Transverse colon (tissue), 4 donors: ENCODE results near the gene GPLD1. TPM values are rescaled to one million over a fixed set of nuclear protein-coding genes. Genes with fewer than 3 reads are reported as not detected.

Source experiments
- DNase-seq: peaks from one replicate; pipeline ENCODE4 v3.0.0-alpha.2; 2019
- H3K27ac ChIP-seq, 4 donors: fragments of 200-600 bp; sonication (generic); 2 replicates each; pipeline ENCODE4 v1.5.1; 2016 to 2018; ENCODE audit warnings: inconsistent platforms in 4 of 4
- H3K27me3 ChIP-seq: fragments of 200-600 bp; sonication (generic); 2 replicates; pipeline ENCODE4 v1.5.1; 2017; ENCODE audit warnings: inconsistent platforms
- H3K36me3 ChIP-seq, 4 donors: fragments of 200-600 bp; sonication (generic); 2 replicates each; pipeline ENCODE4 v1.5.1; 2017 to 2019; ENCODE audit warnings: inconsistent platforms in 4 of 4
- H3K4me1 ChIP-seq, 4 donors: fragments of 200-600 bp; sonication (generic); 2 replicates each; pipeline ENCODE4 v1.5.1; 2017 to 2020; ENCODE audit warnings: inconsistent platforms in 4 of 4
- H3K4me3 ChIP-seq, 4 donors: fragments of 200-600 bp; sonication (generic); 1 replicate in 1 of 4; 2 replicates in 3 of 4; pipeline versions ENCODE4 v1.5.1 to v1.6.1; 2017 to 2019; ENCODE audit warnings: inconsistent platforms in 4 of 4
- H3K9me3 ChIP-seq, 2 donors: fragments of 200-600 bp; sonication (generic); 2 replicates each; pipeline ENCODE4 v1.5.1; 2017 to 2019; ENCODE audit warnings: inconsistent platforms in 2 of 2
- EP300 ChIP-seq: sonication (generic); formaldehyde crosslinking; IDR thresholded peaks from one replicate; pipeline ENCODE4 v1.6.1; 2017; ENCODE audit warnings: antibody characterized with exemption, low read depth
- POLR2A ChIP-seq: fragments of 450-650 bp; IDR thresholded peaks from one replicate; pipeline ENCODE4 v1.6.1; 2016; ENCODE audit warnings: antibody characterized with exemption, mild to moderate bottlenecking, moderate library complexity
- POLR2AphosphoS5 ChIP-seq, 3 donors: sonication (generic); formaldehyde crosslinking; IDR thresholded peaks; one replicate each; pipeline ENCODE4 v1.6.1; 2016; ENCODE audit warnings: antibody characterized with exemption in 3 of 3
- WGBS, 2 donors: methylation state at CpG; one replicate each; pipeline ENCODE4 v1.1.5; 2018; ENCODE audit warnings: low coverage in 1 of 2; 5-methylcytosine and 5-hydroxymethylcytosine counted together
- in situ Hi-C, 4 donors: fragments of 200-750 bp; cut with MboI; loops; one replicate each; pipeline versions ENCODE4 v1.15.0 to v1.15.1; 2017; ENCODE audit warnings: low sequenced_read_pairs in 3 of 4, low pct_ligation_motif_present in 1 of 4, low pct_unique_long_range_greater_than_20kb in 1 of 4
- intact Hi-C: fragments of 100-400 bp; cut with DNase I; formaldehyde crosslinking; loops from one replicate; pipeline ENCODE4 v1.15.1; 2023; ENCODE audit warnings: low total_unique reads
- total RNA-seq, 4 donors: library from RNA; depleted of rRNA; stranded (reverse); fragments of >200 nt; gene quantifications; one replicate each; pipeline ENCODE4 v1.1.0, GENCODE V29; 2016
- TF ChIP-seq, protein P1 (sequence below), 5 experiments: fragments of 200-600 bp in 3 of 5; fragments of 450-650 bp in 2 of 5; sonication (generic) in 3 of 5; IDR thresholded peaks; 1 replicate in 2 of 5; 2 replicates in 3 of 5; pipeline ENCODE4 v1.5.1; 2016 to 2017; ENCODE audit warnings: antibody characterized with exemption in 5 of 5, inconsistent platforms in 3 of 5, mild to moderate bottlenecking in 2 of 5, moderate library complexity in 1 of 5

GPLD1 gene
- total RNA-seq, 4 donors from 2014 or later, result 0.96 to 5.2 (median 1.4) TPM

DNA sequence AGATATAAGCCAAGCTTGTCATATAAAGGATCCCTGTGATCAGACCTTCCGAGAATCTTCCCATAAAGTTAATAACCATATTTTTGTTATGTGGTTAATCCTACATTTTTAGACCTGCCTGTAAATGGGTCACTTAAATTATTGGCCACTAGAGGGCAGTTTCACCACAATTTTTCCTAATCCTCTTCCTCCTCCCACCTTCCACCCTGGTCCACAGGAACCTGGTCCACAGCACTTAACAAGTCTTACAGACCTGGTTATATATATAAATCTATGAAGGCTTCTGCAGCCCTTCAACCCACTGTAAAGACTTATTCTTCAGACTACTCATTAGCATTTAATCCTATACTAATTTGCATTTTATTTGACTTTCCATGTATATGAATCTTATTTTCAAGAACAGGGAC lies 58.3 kb downstream of the GPLD1 start:
- in situ Hi-C loops (loop anchor here in 3 of 4 donors (10.0 to 25.0 kb wide), 3 partner anchors 74 to 256 kb away; no protein-coding TSS in a partner anchor), intact Hi-C loops (no loop called here)
- WGBS, 2 donors, result 73 to 92% methylated on average over 1 of the region's 1 CpG
- DNase-seq, result no peak
- Histone ChIP-seq H3K9me3 (no peaks in the 10 kb centered on the region), H3K27ac (no peak overlapping the region), H3K4me1 (no peaks in the 10 kb centered on the region), H3K4me3 (no peak overlapping the region), H3K36me3 (no peaks in the 10 kb centered on the region), H3K27me3 (no peaks in the 10 kb centered on the region)
- TF ChIP-seq POLR2AphosphoS5 (IDR thresholded peaks at IDR 0.05), result no peak
- TF ChIP-seq, protein P1, sequence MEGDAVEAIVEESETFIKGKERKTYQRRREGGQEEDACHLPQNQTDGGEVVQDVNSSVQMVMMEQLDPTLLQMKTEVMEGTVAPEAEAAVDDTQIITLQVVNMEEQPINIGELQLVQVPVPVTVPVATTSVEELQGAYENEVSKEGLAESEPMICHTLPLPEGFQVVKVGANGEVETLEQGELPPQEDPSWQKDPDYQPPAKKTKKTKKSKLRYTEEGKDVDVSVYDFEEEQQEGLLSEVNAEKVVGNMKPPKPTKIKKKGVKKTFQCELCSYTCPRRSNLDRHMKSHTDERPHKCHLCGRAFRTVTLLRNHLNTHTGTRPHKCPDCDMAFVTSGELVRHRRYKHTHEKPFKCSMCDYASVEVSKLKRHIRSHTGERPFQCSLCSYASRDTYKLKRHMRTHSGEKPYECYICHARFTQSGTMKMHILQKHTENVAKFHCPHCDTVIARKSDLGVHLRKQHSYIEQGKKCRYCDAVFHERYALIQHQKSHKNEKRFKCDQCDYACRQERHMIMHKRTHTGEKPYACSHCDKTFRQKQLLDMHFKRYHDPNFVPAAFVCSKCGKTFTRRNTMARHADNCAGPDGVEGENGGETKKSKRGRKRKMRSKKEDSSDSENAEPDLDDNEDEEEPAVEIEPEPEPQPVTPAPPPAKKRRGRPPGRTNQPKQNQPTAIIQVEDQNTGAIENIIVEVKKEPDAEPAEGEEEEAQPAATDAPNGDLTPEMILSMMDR (IDR thresholded peaks at IDR 0.05), result peak; percentile 58 to 75 (median 70)

DNA sequence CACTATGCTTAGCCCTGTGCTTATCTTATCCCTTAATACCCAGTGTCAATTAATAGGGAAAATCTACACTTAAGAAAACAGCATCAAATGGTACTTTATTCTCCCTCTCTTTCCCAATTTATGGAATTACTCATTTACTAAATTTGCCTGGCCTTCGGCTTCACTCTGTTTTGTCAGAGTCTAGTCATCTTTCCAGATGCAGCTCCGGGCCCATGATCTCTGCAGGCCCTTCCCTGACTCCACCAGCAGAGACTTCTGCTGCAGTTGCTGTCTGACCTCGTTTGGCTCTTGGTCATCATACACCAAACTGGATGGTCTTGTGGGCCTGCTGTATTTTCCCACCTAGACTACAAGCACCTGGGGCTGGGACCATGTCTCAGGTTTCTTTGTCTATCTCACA lies 59.3 kb downstream of the GPLD1 start:
- intact Hi-C loops, result no loop called here
- H3K27ac ChIP-seq, result no peak overlapping the region
- no peak for DNase-seq
- H3K36me3 ChIP-seq, result peaks cover 0 to 3% (median 0%) of the 10 kb centered on the region in 4 donors
- H3K4me3 ChIP-seq, result no peak overlapping the region
- H3K27me3 ChIP-seq, result no peaks in the 10 kb centered on the region
- TF ChIP-seq EP300 (no peak), POLR2AphosphoS5 (IDR thresholded peaks at IDR 0.05) (no peak), POLR2A (no peak)
- TF ChIP-seq, protein P1 (IDR thresholded peaks at IDR 0.05), result no peak
- H3K4me1 ChIP-seq, result no peaks in the 10 kb centered on the region
- in situ Hi-C loops, result loop anchor here in 3 of 4 donors (10.0 to 25.0 kb wide), 3 partner anchors 75 to 257 kb away; no protein-coding TSS in a partner anchor
- 79 to 90% methylated on average over 3 of the region's 3 CpGs for WGBS, 2 donors
- no peaks in the 10 kb centered on the region for H3K9me3 ChIP-seq

DNA sequence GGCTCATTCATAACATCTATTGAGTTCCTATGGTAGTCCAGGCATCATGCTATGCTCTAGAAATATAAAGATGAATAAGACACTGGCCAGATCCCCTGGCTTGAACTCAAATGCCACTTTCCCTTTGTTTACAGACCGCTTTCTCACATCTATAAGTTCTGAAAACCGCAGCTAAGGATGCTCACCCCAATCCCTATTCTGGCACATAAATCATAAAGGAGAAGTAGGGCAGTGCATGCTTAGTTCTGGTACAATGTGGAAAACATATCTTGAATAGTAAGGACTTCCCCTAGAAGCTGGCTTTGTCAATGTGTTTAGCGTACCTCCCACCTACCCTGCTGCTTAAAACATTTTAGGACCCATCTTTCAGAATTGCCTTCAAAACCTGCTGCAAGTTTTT lies 60.2 kb downstream of the GPLD1 start:
- H3K36me3 ChIP-seq, result peaks cover 0 to 12% (median 3%) of the 10 kb centered on the region in 4 donors
- 72 to 74% methylated on average over 3 of the region's 3 CpGs for WGBS, 2 donors
- in situ Hi-C loops, result loop anchor here in 1 of 4 donors (25.0 kb wide), 1 partner anchor 258 kb away; no protein-coding TSS in a partner anchor
- no peak for DNase-seq
- H3K4me1 ChIP-seq, result no peaks in the 10 kb centered on the region
- TF ChIP-seq POLR2A, result no peak
- no peak for TF ChIP-seq EP300
- TF ChIP-seq, protein P1 (IDR thresholded peaks at IDR 0.05), result no peak
- TF ChIP-seq POLR2AphosphoS5 (IDR thresholded peaks at IDR 0.05), result no peak
- no peaks in the 10 kb centered on the region for H3K9me3 ChIP-seq
- H3K27me3 ChIP-seq, result no peaks in the 10 kb centered on the region
- intact Hi-C loops, result no loop called here
- H3K4me3 ChIP-seq, result no peak overlapping the region
- no peak overlapping the region for H3K27ac ChIP-seq

DNA sequence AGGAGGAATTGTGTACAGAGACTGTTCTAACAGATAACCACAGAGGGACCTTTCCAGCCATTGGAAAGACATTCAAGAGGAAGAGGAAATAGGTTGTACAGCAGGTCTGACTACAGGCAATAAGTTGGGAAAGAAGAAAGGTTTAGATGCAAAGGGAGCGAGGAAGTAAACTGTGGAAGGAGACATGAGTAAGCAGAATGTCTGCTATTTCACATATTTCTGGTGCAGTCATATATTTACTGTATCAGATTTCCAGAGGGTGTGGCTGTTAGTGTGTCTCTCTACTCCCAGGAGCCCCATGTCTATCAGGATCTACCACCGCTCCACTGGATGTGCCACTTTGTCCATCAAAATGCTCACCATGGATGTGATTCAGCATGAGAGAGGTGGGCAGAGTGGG lies 60.8 kb downstream of the GPLD1 start:
- Histone ChIP-seq H3K27ac (no peak overlapping the region), H3K27me3 (no peaks in the 10 kb centered on the region), H3K4me1 (no peaks in the 10 kb centered on the region), H3K36me3 (peaks cover 0 to 18% (median 6%) of the 10 kb centered on the region in 4 donors), H3K9me3 (no peaks in the 10 kb centered on the region), H3K4me3 (no peak overlapping the region)
- in situ Hi-C loops (loop anchor here in 1 of 4 donors (25.0 kb wide), 1 partner anchor 259 kb away; no protein-coding TSS in a partner anchor), intact Hi-C loops (no loop called here)
- WGBS, 2 donors, result 90 to 91% methylated on average over 1 to 2 of the region's 2 CpGs
- no peak for DNase-seq
- TF ChIP-seq POLR2A (no peak), POLR2AphosphoS5 (IDR thresholded peaks at IDR 0.05) (no peak), EP300 (no peak)
- TF ChIP-seq, protein P1 (IDR thresholded peaks at IDR 0.05), result no peak
